ENCODE results near the gene NRARP. TPM values are rescaled to one million over a fixed set of nuclear protein-coding genes. Genes with fewer than 3 reads are reported as not detected.
"Not testable (repeated sequence)": the region's sequence is repeated elsewhere in the genome, so short reads cannot be mapped to it uniquely, and the experiment has no call there.

Gene NRARP, protein sequence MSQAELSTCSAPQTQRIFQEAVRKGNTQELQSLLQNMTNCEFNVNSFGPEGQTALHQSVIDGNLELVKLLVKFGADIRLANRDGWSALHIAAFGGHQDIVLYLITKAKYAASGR
- total RNA-seq = 10 to 100 TPM in 1 of 2 donors, 1 to 10 TPM in 1; 4.9 to 11.5 TPM
- long read RNA-seq, partial matches to known transcripts = 0 of 2 reads
- long read RNA-seq, other reads (novel, unspliced or antisense) = 0 of 2 reads

DNA sequence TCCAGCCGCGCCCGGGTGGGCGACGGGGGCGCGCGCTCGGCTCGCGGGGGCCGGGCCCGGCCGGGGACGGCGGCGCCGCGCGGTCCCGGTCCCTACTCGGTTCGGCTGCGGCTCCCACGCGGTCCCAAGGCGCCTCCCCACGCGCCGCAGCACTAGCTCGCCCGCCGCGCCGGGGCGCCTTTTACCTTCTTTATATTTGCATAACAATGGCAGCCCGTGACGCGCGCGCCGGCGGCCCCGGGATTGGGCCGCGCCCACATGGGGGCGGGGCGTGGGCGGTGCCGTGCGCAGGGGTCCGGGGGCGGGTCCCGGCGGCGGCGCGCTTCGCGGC is at the start of gene NRARP:
Gene NRARP, minus strand, starts transcription at position 154 of the 331 bp plus-strand sequence. CDS start 343 bp downstream, outside the sequence.
- intact Hi-C loops (cut with DNase I) = loop anchor here in 1 of 2 donors (10.0 kb wide), 2 partner anchors 103 to 223 kb away; no protein-coding TSS in a partner anchor
- peak; percentile 62 to 70 for ATAC-seq

DNA sequence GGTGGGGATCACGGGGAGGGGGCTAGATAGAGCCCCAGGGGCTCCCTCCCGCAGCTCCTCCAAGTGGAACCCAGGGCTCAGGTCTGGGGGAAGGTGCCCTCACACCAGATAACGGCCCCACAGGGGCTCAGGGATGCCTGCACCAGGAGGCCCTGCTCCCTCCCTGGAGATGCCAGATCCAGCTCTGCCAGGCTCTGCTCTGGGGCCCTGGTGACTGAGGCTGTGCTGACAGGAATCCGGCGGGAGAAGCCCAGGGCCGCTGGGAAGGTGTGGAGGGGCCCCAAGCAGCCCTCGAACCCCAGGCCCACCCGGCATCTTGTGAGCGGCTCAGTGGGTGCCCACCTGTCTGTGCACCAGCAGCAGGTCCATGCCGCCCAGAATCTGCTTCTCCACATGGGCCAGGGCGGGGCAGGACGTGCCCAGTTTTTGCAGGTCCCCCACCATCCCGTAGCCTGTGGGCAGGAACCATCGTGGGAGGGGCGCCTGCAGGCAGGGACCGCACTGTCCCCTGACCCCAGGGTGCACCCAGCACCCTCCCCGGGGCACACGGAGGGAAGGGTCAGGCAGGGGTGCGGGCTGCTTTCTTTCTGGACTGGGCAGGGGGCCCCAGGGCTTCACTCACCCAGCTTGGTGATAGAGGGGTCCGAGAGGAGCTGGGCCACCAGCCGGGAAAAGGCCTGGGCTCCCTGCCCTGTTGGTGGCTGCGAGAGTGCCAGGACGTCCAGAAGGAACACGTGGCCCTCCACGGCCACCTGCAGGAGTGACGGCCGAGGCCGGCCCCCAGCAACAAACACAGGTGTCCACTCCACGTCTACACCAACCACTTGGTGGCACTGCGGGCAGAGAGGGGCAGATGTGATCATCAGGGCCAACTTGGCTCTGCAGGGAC is 48.9 kb upstream of the NRARP start:
- intact Hi-C loops (cut with DNase I) = no loop called here
- ATAC-seq (no peak), DNase-seq (no peak)

More for the DNA sequence above, at the start of gene NRARP:
- DNase-seq = peak; percentile 95

GRCh38 chr9:137349471-137350033 is 47.5 kb upstream of the NRARP start:
- ATAC-seq (no peak), DNase-seq (no peak)
- intact Hi-C loops (cut with DNase I) = no loop called here

- intact Hi-C loops (cut with DNase I) = no loop called here
- no peak for DNase-seq
- ATAC-seq = no peak
Observed at GRCh38 chr9:137348769-137349470, 46.8 kb upstream of the NRARP start.

DNA sequence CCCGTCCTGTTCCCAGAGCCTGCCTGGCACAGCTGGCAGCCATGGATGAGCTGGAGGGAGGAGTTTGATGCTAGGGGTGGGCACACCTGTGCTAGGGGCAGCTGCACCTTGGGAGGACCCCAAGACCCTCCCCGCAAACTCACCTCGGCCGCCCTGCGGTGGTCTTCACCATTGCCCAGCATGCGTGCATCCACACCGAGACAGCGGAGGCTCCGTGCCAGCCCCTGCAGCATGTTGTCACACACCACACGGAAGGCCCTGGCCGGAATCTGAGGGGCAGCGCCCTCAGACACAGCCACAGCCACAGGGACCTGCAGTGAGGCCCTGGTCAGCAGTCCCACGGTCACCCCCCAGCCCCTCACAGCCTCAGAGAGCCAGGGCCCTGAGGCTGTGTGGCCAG is 45.9 kb upstream of the NRARP start:
- no peak for ATAC-seq
- no peak for DNase-seq
- intact Hi-C loops (cut with DNase I) = no loop called here

DNA sequence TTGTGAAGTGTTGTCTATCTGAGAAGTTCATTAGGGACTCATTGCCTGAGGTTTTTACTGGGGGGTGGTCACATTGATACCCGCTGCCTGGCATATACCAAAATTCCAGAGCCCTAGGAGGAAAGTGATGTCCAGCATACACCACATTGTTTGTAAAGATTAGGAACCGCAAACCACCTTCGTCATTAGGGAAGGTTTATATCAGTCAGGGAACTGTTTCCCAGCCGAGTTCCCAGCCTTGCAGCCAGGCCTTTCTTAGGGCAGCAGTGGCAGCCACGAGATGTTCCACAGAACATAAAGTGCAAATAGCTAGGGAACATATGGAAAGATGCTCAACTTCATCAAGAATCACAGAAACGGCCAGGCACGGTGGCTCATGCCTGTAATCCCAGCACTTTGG is 40.4 kb upstream of the NRARP start:
- no peak for DNase-seq
- intact Hi-C loops (cut with DNase I) = no loop called here
- ATAC-seq = no peak

GRCh38 chr9:137341227-137341626 is 39.2 kb upstream of the NRARP start:
- DNase-seq (no peak), ATAC-seq (no peak)
- intact Hi-C loops (cut with DNase I) = no loop called here

- intact Hi-C loops (cut with DNase I); DNase-seq: not testable (repeated sequence)
- ATAC-seq = peak in 1 of 2 donors; percentile 79
Observed at GRCh38 chr9:137339908-137340462, 37.9 kb upstream of the NRARP start.

DNA sequence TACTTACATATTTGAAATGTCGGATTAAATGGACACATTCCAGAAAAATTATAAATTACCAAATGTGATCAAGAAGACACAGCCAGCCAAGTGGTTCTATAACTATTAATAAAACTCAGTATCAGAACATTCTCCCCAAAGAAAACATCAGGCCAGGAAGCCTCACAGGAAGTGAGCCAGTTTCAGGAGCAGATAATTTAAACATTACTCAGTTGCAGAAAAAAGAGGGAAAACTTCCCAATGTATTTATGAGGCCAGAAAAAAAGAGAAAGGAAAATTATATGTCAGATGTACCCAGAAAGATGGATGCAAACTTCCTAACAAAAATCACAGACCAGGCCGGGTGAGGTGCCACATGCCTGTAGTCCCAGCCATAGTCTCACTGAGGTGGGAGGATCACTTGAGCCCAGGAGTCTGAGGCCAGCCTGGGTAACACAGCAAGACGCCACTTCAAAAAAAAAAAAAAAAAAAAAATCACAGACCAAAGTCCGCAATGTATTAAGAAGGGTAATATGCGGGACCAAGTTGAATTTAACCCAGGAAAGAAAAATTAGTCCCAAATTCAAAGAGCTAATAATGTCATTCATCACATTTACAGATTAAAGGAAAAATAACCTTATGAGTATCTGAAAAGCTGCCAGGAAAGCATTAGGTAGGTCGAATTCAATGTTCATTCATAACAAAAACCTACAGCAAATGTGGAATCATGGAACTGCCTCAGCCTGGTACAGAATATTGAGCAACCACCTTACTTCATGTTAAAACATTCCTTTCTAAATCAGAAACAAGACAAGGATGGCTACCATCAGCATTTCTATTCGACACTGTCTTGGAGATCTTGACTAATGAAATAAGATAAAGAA is 37.2 kb upstream of the NRARP start:
- DNase-seq (no peak), ATAC-seq (peak in 1 of 2 donors; percentile 92)
- intact Hi-C loops (cut with DNase I) = no loop called here

DNA sequence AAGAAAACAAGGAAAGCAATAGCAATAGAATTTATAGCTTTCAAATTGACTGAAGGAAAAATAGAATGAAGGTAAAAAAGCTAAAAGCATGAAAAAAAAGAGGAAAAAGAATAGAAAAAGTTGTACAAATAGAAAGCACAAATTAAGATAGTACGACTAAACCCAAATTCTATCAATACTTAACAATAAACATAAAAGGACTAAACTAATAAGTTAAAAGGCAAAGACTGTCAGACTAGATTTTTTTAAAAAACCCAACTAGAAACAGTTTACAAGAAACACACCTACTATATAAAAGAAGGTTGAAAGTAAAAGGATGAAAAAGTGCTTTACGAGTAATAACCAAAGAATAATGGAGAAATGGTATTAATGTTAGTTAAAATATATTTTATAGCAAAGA is 34.7 kb upstream of the NRARP start:
- intact Hi-C loops (cut with DNase I) = no loop called here
- ATAC-seq = no peak
- no peak for DNase-seq

GRCh38 chr9:137333016-137333671 is 31.1 kb upstream of the NRARP start:
- intact Hi-C loops (cut with DNase I) = no loop called here
- DNase-seq (no peak), ATAC-seq (no peak)

DNA sequence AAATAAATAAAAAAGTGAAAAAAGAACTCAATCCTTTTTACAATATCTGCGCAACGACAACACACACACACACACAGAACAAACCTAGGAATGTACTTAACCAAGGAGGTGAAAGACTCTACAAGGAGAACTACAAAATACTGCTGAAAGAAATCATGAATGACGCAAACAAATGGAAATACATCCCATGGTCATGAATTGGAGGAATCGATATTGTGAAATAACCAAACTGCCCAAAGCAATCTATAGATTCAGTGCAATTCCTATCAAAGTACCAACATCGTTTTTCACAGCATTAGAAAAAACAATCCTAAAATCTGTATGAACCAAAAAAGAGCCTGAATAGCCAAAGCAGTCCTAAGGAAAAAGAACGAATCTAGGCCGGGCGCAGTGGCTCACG is 29.9 kb upstream of the NRARP start:
- DNase-seq (no peak), ATAC-seq (no peak)
- intact Hi-C loops (cut with DNase I) = no loop called here

GRCh38 chr9:137330689-137331088 is 28.6 kb upstream of the NRARP start:
- no peak for ATAC-seq
- intact Hi-C loops (cut with DNase I) = no loop called here
- no peak for DNase-seq

DNA sequence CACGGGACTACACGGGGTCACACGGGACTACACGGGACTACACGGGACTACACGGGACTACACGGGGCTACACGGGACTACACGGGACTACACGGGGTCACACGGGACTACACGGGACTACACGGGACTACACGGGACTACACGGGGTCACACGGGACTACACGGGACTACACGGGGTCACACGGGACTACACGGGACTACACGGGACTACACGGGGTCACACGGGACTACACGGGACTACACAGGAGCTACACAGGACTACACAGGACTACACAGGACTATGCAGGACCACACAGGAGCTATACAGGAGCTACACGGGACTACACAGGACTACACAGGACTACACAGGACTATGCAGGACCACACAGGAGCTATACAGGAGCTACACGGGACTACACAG is 27.5 kb upstream of the NRARP start:
- intact Hi-C loops (cut with DNase I); DNase-seq; ATAC-seq: not testable (repeated sequence)

GRCh38 chr9:137327641-137328550 is 25.8 kb upstream of the NRARP start:
- DNase-seq; ATAC-seq; intact Hi-C loops (cut with DNase I): not testable (repeated sequence)

- DNase-seq = no peak
- no peak for ATAC-seq
- intact Hi-C loops (cut with DNase I) = no loop called here
Observed at GRCh38 chr9:137326445-137327065, 24.5 kb upstream of the NRARP start.
